GM21447 (cell line): ENCODE results near the gene MMP10.
"Not testable (repeated sequence)": the region's sequence is repeated elsewhere in the genome, so short reads cannot be mapped to it uniquely, and the experiment has no call there.

ENCODE experiments used
- ATAC-seq: cut with Tn5 transposase; IDR thresholded peaks from one replicate; pipeline ENCODE4 v1.9.1; 2021; ENCODE audit not compliant: unreplicated experiment

The MMP10 gene

DNA sequence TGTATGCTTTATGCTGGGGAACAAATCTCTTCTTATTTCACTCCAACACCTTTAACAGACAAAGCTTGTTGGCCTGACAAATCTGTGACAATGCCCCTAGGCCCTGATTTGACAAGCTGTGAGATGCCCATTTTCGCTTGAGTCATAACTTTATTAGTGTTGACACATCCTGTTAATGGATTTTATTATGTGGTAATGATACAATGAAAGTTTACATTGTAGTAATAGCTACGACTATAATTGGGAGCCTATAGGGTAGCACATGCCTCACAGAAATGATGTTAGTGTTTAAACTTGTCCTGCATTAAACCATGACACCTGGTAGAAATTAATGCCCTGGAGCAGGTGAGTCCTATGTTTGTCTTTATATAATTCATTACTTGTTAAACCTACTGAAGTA, 3.3 kb upstream of the MMP10 start:
- ATAC-seq, result no peak

DNA sequence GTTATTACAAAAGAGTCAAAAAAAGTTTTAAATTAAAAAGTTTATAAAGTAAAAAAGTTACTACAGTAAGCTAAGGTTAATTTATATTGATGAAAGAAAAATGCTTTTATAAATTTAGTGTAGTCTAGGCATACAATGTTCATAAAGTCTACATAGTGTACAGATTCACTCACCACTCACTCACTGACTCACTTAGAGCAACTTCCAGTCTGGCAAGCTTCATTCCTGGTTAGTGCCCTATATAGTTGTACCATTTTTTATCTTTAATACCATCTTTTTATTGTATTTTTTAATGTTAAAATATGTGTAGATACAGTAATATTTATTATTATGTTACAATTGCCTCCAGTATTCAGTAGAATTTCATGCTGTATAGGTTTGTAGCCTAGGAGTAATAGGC, 2.6 kb upstream of the MMP10 start:
- no peak for ATAC-seq

DNA sequence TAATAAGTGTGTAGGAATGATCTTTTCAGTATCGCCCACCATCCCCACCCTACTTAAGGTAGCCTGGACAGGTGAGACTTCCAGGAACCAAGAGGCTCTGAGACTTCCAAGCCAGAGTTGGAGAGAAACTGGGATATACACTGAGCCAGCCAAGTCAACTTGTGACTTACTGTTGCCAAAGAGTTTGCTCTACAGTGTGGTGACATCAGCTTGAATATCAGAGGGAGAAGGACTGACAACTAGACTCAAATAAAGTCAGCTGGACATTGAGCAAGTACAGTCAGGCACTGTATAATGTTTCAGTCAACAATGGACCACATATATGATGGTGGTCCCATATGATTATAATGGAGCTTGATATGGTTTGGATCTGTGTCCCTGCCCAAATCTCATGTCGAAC, 1.2 kb upstream of the MMP10 start:
- no peak for ATAC-seq

DNA sequence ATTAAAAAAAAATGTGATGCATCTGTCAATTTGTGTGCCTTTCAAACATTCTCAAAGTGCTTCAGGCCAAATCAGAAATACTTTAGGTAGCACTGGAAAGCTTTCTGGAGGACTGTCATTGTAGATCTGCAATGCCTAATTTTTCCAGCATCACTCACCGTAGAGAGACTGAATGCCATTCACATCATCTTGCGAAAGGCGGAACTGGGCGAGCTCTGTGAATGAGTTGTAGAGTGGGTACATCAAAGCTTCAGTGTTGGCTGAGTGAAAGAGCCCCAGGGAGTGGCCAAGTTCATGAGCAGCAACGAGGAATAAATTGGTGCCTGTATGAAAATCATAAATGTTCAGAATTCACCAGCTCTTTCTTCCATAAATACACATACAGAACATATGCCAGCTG, 4.0 kb downstream of the MMP10 start:
- ATAC-seq, result no peak

DNA sequence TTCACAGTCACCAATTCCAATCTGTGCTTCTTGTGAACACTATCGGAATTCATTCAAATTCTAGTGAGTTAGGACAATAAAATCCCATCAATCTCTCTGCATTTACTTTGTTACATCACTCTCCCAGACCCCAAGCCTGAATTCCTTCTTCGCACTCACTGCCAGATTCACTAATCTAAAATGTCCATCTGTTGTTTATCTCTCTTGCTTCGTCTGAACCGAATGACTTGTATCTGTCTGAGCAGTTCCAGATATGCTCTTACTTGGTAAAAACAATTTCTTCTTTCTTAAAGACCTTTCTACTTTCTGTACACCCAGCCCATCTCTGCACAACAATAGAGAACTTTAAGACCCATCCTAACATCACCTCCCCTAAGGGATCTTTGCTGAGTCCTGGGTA, 7.0 kb downstream of the MMP10 start:
- ATAC-seq, result no peak

DNA sequence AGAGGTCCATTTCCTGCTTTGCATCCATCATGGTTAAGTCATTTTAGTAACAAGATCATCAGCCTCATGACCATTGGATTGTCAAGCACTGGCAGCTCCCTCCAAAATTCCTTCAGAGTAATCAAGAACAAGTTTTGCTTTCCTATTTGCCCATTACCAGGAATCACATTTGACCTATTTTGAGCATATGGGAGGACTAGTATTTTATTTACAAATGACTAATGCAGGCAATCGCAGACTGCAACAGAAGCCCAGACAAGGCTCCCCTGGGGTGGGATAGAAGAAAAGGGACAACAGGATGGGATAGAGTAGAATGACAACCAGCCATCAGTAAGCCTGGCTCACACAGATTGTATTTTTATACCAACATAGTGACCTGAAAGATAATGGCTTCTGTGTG, 9.1 kb downstream of the MMP10 start:
- no peak for ATAC-seq

DNA sequence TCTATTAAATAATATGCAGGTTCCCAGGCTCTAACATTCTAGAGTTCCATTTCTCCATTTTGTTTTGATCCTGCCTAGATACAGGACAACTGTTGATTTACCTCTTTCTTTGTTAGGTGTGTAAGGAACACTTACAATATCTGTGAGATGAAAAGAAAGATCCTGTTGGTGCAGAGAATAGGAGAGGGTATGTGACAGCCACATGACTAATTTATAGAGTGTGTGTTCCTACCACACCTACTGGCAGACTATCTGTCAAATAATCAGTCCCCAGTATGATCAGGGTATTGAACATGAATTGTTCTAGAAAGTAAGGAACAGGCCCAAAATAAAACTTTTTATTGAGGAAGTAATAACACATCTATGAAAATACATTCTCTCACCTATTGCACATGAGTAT, 10.2 kb downstream of the MMP10 start:
- ATAC-seq, result no peak

DNA sequence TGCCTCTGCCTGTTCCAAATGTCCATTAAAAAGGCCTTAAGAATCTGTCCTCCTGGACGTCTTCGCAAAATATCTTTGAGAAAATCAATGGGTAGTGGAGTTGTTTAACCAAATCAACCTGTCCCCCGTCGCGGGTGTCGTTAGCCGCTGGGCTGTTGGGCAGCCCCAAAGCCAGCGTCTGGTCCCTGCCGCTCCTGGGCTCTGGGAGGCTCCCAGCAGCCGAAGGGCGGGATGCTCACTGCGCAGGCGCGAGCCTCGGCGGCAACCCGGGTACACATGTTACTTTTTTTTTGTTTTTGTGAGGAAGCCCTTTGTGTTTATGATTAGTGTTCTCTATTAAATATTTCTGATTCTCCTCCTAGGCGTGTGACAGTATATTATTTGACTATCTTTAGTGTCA, 12.6 kb downstream of the MMP10 start:
- ATAC-seq, result no peak

DNA sequence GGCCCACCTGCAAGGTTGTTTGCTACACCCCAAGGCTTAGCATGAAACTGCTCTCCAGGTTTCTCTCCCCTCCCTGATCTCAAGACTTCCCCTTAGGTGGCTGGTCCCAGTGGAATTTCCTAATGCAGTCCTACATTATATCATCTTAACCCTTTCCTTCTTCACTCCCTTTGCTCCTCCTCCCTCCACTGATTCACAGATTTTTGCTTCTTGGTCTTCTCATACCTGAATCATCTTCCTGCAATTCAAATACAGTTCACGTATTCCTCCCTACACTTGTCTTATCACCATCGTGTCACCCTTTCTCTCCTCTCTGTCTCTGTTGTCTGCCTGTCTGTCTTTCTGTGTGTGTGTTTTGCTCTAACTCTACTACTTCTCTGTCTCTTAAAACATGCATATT, 17.0 kb downstream of the MMP10 start:
- ATAC-seq, result no peak

DNA sequence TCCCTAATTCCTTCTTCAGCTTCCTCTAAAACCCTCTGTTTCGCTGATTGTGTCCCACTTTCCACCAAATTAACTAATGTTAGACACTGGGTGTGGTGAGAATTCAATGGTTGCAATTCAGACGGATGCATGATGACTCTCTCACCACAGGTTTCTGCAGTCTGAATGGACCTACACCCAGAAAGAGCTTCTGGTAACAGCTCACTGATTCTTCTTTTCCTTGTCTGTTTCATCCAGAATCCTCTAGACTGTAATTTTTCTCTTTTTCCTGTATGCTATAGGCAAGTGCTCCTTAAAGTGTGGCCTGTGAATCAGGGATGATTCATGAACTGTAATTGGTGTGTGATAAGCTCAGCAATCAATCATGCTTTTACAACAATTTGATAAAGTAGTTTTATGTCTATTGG, 18.1 kb downstream of the MMP10 start:
- no peak for ATAC-seq

DNA sequence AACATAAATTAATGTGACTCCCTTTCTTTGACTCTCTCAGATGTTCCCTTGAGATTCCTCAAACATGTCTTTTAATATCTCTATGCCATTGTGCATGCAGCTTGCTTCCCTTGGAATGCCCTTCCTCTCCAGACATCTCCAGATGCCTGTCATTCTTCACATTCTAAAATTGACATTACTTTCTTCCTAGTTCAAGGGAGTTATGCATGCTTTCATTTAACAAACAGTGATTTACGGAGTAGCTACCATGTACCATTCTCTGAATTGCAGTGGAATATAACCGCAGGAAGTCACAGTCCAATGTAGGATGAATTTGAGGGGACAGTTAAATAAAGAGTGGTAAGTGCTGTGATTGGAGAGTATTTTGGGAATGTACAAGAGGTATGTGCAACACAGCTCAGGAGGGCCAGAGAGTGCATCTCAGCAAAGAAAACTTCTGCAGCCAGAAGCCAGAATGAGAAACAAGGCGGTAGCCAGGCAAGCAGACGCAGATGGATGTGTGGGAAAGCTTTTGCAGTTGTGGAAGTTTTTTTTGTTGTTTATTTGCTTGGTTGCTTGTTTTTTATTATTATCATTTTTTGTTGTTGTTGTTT, 18.7 kb downstream of the MMP10 start:
- no peak for ATAC-seq

DNA sequence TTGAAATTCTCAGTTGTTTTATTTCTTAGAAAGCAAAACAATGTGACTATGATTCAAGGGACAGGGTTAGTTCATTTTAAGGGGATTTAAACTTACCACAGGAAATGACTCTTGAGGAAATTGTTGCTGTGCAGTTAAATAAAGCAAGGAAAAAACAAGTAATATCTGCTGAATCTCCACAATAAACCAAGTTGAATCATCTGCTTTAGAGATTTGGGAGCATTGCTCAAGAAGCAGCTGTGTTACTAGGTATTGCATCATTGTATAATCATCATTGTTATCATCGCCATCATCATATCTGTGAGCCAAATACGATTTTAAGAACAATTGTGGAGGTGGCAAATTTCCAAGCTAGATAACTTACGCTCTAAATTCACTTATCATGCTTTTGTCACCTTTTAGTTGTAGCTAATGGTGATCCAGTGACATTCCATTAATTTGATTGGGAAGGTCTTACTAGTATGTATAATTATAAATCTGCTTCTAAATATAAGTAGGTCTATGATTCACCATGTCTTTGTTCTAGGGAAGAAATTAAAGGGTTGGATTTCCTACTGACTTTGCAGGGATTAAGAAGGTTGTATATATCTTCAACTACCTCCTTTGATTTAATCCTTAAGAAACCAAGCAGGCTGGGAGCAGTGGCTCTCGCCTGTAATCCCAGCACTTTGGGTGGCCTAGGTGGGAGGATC, 19.9 kb downstream of the MMP10 start:
- ATAC-seq, result no peak

DNA sequence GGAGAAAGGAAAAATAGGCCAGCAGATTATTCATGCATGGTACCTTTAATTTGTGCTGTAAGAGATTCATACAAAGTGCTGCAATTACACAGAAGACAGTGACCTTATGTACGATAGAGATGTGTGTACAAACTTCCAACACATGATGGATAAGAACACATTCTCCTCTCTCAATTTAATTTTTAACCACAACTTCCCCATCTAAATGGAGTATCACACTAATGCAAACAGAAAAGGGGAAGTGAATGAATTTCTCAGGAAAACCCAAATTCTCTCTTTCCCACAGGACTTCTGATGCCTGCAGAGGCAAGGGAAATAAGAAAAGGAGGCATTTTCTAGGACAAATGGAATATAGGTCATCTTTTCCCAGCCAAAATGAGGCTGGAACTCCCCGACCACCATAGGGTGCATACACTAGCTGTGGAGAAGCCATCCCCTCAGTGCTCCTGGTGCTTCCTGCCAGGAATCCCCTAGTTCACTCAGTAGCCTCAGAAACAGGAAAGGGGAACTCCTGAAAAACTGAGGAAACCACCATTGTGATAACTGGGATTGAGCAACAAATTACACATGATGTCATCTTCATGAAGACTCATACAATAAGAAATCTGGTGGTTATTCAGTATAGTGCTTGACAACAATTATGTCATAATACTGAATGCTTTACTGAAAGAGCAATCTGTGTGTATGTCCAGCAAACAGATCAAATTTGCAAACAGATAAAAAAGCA, 22.4 kb downstream of the MMP10 start:
- ATAC-seq, result no peak

DNA sequence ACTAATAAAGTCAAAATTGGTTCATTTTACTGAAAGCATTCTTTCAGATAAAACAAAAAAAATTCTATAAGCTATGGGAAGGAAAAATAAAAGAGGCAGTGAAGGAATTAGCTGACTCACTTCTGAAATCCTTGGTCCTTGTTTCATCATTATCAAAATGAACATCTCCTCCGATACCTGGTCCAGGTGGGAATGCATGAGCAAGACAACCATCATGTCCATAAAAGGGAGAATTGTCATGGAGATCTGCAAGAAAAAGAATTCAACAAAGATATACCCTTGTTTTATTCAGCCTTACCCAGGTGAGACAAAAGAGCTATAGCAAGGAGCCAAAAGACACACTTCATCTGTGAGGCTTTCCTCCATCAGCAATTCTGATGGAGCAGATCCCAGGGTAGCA, 27.2 kb downstream of the MMP10 start:
- ATAC-seq, result no peak

DNA sequence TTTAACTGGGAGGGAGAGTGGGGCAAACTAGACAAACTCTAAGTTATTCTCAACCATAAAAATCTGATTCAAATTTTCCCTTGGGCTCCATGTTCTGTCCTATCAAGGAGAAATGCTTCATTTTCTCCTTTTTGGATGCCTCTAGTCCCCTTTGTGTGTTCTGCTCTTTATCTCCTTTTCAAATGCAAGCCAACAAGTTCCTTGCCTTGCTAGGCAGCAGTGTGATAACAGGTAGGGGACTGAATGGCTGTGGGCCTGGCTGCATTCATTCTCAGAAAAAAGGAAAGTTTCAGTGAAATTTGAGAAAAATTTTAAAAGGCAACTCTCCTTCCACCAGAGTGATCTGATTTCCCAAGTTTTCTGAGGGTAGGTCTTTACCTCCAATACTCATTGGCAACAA, 28.8 kb downstream of the MMP10 start:
- ATAC-seq, result no peak

DNA sequence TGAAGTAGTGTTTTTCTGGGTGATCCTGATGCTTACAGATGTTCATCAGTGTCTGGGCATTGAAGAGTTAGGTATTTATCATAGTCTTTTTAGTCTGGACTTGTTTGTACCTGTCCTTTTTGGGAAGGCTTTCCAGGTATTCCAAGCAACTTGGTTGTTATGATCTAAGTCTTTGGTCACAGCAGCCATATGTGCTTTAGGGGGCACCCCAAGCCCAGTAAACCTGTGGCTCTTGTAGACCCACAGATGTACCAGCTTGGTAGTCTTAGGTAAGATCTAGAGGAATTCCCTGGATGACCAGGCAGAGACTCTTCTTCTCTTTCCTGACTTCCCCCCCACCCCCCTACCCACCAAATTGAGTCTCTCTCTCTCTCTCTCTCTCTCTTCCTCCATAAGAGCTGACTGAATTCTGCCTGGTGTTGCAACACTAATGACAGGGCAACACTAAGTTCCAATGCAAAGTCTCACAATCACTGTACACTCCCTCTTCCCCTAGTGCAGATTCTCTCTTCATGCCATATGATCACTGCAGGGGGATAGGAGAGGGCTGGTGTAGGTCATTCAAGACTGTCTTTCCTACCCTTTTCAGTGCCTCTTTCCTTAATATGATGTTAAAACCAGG, 31.2 kb downstream of the MMP10 start:
- ATAC-seq, result no peak

DNA sequence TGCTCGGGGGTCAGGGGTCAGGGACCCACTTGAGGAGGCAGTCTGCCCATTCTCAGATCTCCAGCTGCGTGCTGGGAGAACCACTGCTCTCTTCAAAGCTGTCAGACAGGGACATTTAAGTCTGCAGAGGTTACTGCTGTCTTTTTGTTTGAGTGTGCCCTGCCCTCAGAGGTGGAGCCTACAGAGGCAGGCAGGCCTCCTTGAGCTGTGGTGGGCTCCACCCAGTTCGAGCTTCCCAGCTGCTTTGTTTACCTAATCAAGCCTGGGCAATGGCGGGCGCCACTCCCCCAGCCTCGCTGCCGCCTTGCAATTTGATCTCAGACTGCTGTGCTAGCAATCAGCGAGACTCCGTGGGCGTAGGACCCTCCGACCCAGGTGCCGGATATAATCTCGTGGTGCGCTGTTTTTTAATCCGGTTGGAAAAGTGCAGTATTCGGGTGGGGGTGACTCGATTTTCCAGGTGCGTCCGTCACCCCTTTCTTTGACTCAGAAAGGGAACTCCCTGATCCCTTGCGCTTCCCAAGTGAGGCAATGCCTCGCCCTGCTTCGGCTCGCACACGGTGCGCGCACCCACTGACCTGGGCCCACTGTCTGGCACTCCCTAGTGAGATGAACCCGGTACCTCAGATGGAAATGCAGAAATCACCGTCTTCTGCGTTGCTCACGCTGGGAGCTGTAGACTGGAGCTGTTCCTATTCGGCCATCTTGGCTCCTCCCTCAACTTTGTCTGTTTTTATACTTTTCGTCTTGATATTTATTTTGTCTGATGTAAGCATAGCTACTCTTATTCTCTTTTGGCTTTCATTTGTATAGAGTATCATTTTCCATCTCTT, 33.5 kb downstream of the MMP10 start:
- not testable (repeated sequence) for ATAC-seq

DNA sequence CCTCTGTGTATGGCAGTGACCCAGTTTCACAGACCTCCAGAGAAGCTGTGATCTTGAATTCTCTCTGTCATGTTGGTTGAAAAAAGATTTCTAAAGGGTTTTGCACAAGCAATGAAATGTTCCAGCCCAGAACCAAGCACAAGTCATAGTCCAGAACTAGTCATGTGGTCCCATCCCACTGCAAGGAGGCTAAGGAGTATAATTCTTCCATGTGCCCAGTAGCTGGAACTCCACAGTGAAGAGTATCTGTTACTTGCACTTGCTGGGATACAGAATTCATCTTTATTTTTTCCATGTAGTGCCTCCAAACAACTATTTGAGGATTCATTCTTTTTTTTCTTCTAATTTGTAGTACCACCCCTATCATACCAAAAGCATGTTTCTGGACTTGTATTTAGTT, 45.8 kb downstream of the MMP10 start:
- no peak for ATAC-seq

DNA sequence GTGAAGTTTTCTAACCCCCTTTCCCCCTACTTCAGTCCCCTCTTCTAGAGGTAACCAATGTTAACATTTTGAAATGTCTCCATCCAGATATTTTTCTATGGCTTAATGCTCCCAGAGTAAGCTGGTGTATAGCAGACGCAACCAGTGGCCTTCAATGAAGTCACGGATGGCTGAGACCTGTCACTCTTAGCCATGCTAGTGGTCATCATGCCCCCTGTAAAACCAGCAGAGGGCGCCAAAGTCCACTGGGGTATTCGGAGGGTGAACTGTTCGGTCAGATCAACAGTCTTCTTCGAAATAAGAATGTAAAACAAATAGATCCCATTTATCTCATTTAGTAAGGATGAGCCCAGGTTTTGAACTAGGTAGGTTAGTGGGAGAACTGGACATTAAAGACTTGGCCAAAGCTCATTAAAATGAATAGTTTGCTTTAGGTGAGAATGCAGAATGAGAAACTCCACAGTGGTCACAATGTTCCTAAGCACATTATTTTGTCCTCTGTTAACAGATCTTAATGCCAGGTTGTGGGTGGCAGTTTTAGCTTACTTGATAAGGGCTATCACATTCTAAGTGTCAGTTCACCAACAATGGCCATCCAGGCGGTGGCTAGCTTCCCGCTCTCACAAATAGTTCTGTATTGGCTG, 47.1 kb downstream of the MMP10 start:
- peak; percentile 83 for ATAC-seq

DNA sequence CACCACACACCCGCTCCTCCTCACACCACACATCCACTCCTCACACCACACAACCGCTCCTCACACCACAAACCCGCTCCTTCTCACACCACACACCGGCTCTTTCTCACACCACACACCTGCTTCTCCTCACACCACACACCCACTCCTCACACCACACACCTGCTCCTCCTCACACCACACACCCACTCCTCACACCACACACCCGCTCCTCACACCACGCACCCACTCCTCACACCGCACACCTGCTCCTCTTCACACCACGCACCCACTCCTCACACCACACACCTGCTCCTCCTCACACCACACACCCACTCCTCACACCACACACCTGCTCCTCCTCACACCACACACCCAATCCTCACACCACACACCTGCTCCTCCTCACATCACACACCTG, 49.5 kb downstream of the MMP10 start:
- not testable (repeated sequence) for ATAC-seq
